ENCODE measurements around the gene NUTM2F. TPM values are rescaled to one million over a fixed set of nuclear protein-coding genes. Genes with fewer than 3 reads are reported as not detected.
"Not testable (repeated sequence)": the region's sequence is repeated elsewhere in the genome, so short reads cannot be mapped to it uniquely, and the experiment has no call there.

Gene NUTM2F, protein sequence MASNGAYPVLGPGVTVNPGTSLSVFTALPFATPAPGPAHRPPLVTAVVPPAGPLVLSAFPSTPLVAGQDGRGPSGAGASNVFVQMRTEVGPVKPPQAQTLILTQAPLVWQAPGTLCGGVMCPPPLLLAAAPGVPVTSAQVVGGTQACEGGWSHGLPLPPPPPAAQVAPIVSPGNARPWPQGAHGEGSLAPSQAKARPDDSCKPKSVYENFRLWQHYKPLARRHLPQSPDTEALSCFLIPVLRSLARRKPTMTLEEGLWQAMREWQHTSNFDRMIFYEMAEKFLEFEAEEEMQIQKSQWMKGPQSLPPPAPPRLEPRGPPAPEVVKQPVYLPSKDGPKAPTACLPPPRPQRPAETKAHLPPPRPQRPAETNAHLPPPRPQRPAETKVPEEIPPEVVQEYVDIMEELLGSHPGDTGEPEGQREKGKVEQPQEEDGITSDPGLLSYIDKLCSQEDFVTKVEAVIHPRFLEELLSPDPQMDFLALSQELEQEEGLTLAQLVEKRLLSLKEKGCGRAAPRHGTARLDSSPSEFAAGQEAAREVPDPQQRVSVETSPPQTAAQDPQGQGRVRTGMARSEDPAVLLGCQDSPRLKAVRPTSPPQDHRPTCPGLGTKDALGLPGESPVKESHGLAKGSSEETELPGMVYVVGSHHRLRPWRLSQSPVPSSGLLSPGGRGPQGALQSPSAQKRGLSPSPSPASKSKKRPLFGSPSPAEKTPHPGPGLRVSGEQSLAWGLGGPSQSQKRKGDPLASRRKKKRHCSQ
- not detected in 2 replicates for total RNA-seq (2014; rRNA removed; shearing (Covaris generic); ENCODE audit: low replicate concordance)

DNA sequence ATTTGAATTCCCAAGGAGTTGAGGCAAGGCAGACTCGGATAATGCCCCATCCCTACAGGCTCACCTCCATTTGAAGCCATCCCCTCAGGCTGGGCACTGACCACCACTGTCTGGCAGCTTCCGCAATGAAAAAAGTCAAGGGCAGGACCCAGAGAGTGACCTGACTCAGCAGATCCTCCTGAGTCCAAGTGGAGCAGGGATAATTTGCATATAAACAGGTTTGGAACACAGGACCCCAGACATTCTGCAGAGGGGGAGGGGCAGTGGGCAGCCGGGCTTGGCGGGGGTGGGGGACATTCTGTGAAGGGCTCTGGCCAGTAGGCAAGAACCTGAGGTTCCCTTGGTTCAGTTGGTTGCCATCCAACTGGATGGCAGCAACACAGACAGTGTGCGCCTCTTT is at the start of gene NUTM2F:
TSS of gene NUTM2F (minus strand) at position 101 of the 400 bp plus-strand sequence. CDS start at position 80, 21 bp downstream.
- DNase-seq (ENCODE audit: low read depth); in situ Hi-C loops (cut with HindIII; ENCODE audit: low pct_unique_long_range_greater_than_20kb, low sequenced_read_pairs): not testable (repeated sequence)

DNA sequence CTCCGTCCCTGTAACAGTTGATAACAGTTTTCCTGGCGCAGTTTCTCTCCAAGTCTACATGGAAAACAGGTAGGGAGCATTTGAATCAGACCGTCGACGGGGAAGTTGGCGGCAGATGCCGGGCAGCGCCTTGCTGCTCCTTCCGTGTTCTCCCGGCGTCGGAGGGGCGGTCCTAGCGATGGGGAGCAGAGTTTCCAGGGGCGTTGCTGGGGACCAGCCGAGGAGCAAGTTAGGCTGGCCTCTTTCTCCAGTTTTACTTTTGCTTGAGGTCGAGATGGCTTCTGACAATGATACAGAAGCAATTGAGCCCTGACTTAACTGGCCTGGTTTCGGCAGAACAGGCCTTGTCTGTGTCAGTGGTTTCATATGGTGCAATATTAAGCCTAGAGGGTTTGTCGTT is 46.8 kb upstream of the NUTM2F start:
- DNase-seq (ENCODE audit: low read depth) = peak; percentile 1
- in situ Hi-C loops (cut with HindIII; ENCODE audit: low pct_unique_long_range_greater_than_20kb, low sequenced_read_pairs) = not testable (repeated sequence)

DNA sequence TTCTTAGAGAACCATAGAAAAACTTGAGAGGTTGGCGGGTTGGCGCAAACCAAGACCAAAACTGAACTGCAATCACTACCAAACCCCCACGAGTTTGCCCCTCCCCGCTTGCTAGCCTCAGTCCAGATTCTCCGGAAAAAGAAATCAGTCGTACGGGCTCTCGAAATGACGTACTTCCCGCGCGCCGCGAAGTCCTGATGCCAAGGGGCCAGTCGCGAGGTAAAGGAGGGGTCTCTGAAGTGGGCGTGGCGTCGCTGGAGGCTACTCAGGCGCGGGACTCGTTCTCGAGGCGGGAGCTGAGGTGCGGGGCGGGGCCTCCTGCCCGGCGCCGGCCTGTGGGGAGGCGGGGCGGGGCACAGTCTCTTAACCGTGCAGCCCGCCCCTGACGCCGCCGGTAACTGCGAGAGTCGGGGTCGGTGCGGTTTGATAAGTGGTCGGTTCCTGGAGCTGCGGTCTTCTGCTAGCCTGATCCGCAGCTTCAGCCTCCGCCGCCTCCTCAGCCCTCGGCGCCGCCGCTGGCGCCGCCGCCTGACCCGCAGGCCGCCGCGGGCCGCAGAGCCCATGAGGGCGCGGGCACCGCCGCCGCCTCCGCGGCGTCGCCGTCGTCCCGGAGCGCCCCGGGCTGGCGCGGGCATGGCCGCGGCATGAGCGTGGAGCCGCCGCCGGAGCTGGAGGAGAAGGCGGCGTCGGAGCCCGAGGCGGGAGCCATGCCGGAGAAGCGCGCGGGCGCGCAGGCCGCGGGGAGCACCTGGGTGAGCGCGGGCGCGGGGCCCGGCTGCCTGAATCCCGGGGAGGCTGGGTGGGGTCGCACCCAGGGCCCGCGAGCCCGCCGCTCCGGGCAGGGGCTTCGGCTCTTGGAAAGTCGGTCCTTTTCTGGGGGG is 46.0 kb upstream of the NUTM2F start:
- peak; percentile 88 for DNase-seq (ENCODE audit: low read depth)
- in situ Hi-C loops (cut with HindIII; ENCODE audit: low pct_unique_long_range_greater_than_20kb, low sequenced_read_pairs) = not testable (repeated sequence)

GRCh38 chr9:94373779-94374175 is 45.3 kb upstream of the NUTM2F start:
- DNase-seq (ENCODE audit: low read depth); in situ Hi-C loops (cut with HindIII; ENCODE audit: low pct_unique_long_range_greater_than_20kb, low sequenced_read_pairs): not testable (repeated sequence)

GRCh38 chr9:94370266-94370665 is 41.8 kb upstream of the NUTM2F start:
- DNase-seq (ENCODE audit: low read depth); in situ Hi-C loops (cut with HindIII; ENCODE audit: low pct_unique_long_range_greater_than_20kb, low sequenced_read_pairs): not testable (repeated sequence)

DNA sequence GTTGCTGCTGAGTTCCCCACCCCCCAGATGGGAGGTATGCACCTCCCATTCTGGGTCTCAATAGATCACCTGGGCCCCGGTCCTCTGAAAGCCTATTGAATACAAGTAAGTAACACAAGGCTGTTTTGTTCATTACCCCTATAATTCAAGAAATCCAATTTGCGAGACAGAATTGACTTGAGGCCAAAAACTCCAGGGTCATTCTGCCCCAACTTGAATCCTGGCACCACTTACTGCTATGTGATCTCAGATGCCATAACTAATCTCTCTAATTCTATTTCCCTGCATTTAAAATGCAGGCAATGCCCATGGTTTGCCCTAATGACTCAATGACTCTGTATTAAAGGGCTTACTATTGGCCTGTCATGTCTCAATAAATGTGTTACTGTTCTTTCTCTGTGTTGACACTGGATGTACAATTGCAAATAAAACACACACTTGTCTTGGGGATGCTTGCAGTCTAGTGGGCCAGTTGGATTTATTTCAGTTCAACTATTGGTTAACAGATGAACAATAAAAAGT is 35.7 kb upstream of the NUTM2F start:
- DNase-seq (ENCODE audit: low read depth); in situ Hi-C loops (cut with HindIII; ENCODE audit: low pct_unique_long_range_greater_than_20kb, low sequenced_read_pairs): not testable (repeated sequence)

GRCh38 chr9:94357158-94357557 is 28.7 kb upstream of the NUTM2F start:
- DNase-seq (ENCODE audit: low read depth); in situ Hi-C loops (cut with HindIII; ENCODE audit: low pct_unique_long_range_greater_than_20kb, low sequenced_read_pairs): not testable (repeated sequence)

DNA sequence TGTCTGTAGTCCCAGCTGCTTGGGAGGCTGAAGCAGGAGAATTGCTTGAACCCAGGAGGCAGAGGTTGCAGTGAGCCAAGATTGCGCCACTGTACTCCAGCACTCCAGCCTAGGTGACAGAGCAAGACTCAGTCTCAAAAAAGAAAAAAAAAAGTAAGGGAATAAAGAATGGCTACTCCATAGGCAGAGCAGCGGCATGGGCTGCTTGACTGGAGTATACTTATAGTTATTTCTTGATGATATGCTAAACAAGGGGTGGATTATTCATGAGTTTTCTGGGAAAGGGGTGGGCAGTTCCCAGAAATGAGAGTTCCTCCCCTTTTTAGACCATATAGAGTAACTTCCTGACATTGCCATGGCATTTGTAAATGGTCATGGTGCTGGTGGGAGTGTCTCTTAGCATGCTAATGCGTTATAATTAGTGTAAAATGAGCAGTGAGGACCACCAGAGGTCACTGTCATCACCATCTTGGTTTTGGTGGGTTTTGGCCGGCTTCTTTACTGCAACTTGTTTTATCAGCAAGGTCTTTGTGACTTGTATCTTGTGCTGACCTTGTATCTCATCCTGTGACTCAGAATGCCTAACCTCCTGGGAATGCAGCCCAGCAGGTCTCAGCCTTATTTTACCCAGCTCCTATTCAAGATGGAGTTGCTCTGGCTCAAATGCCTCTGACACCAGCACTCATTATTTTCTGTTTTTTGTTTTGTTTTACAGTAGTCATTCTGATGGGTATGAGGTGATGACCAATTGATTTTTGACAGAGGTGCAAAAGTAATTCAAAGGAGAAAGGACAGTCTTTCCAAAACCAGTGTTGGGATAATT is 23.7 kb upstream of the NUTM2F start:
- DNase-seq (ENCODE audit: low read depth); in situ Hi-C loops (cut with HindIII; ENCODE audit: low pct_unique_long_range_greater_than_20kb, low sequenced_read_pairs): not testable (repeated sequence)

- in situ Hi-C loops (cut with HindIII; ENCODE audit: low pct_unique_long_range_greater_than_20kb, low sequenced_read_pairs); DNase-seq (ENCODE audit: low read depth): not testable (repeated sequence)
Observed at GRCh38 chr9:94348754-94349153, 20.3 kb upstream of the NUTM2F start.

DNA sequence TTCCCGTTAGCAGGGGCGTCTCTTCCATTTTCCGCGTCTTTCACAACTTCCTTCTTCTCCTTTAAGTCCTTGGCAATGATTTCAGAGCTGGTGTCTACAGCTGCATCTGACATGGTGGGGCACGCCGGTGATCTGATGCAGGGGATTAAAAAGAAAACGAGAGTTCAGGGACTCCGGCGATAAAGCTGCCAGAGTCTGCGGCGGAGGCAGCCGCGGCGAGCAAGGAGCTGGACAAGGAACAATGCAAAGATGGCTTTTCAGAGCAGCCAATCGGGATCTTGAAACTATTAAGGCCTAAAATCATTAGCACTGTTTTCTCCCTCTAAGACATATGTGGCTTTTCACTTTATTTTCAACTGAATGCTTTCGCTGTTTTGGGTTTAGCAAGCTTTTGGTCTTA is 19.0 kb upstream of the NUTM2F start:
- DNase-seq (ENCODE audit: low read depth); in situ Hi-C loops (cut with HindIII; ENCODE audit: low pct_unique_long_range_greater_than_20kb, low sequenced_read_pairs): not testable (repeated sequence)

GRCh38 chr9:94341703-94342102 is 13.3 kb upstream of the NUTM2F start:
- in situ Hi-C loops (cut with HindIII; ENCODE audit: low pct_unique_long_range_greater_than_20kb, low sequenced_read_pairs); DNase-seq (ENCODE audit: low read depth): not testable (repeated sequence)

DNA sequence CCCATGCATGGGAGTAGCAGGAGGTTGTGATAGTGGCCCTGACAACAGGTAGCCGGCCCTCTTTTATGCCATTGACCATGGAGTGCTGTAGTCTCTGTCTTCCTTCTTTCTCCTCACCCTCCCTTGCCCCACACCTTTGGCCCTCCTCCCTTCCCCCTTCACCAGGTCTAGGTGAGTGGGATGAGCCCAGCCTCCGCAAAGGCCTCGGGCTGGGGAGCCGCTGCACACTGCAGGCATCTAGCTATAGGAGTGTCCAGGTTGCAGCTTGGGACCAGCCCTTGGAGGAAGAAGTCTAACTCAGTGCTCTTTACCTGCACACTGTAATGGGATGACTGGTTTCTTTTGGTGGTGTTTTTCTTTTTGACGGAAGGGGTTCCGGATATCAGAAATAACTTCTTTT is 12.3 kb upstream of the NUTM2F start:
- in situ Hi-C loops (cut with HindIII; ENCODE audit: low pct_unique_long_range_greater_than_20kb, low sequenced_read_pairs); DNase-seq (ENCODE audit: low read depth): not testable (repeated sequence)

DNA sequence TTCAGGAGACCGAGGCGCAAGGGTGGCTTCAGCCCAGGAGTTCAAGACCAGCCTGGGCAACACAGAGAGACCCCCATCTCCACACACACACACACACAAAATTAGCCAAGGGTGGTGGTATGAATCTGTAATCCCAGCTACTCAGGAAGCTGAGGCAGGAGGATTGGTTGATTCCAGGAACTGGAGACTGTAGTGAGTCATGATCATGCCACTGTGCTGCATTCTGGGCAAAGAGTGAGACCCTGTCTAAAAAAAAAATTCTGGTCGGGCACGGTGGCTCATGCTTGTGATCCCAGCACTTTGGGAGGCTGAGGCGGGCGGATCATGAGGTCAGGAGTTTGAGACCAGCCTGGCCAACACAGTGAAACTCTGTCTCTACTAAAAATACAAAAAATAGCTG is 11.2 kb upstream of the NUTM2F start:
- in situ Hi-C loops (cut with HindIII; ENCODE audit: low pct_unique_long_range_greater_than_20kb, low sequenced_read_pairs); DNase-seq (ENCODE audit: low read depth): not testable (repeated sequence)

GRCh38 chr9:94338723-94339122 is 10.3 kb upstream of the NUTM2F start:
- DNase-seq (ENCODE audit: low read depth); in situ Hi-C loops (cut with HindIII; ENCODE audit: low pct_unique_long_range_greater_than_20kb, low sequenced_read_pairs): not testable (repeated sequence)

- DNase-seq (ENCODE audit: low read depth); in situ Hi-C loops (cut with HindIII; ENCODE audit: low pct_unique_long_range_greater_than_20kb, low sequenced_read_pairs): not testable (repeated sequence)
Observed at GRCh38 chr9:94336445-94336844, 8.0 kb upstream of the NUTM2F start.

- not testable (repeated sequence) for DNase-seq (ENCODE audit: low read depth)
Observed at GRCh38 chr9:94325583-94325982, 2.9 kb downstream of the NUTM2F start.

DNA sequence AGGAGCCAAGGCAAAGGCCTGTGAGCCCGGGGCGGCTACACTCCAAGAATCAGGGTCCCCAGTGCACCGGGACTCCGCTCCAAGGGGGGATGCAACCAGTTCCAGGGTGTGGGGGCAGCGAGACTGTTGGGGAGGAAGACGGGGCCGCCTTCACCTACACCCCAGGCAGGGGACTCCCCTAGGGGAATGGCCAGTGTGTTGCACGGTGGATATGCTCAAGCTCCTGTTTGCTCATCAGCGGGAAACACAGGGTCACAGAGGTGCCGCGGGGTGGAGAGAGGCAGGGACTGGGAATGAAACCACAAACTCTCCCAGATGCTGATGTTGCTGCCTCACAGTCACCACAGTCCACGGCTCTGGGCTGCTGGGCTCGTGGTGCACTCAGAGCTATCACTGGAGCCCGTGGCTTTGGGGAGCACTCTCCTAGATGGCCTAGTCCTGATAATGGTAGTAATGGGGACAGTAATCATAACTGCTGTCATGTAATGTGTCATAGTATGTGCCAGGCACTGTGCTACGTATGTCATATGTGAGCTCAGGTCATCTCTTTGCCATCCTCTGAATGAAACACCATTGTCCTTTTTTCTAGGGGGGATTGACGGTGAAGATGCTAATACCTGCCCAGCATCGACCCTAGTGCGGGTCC is 5.2 kb downstream of the NUTM2F start:
- DNase-seq (ENCODE audit: low read depth); in situ Hi-C loops (cut with HindIII; ENCODE audit: low pct_unique_long_range_greater_than_20kb, low sequenced_read_pairs): not testable (repeated sequence)

More at GRCh38 chr9:94325583-94325982, 2.9 kb downstream of the NUTM2F start:
- in situ Hi-C loops (cut with HindIII; ENCODE audit: low pct_unique_long_range_greater_than_20kb, low sequenced_read_pairs) = not testable (repeated sequence)
